ENCODE data around the gene SCN9A.
"Not testable (repeated sequence)": the region's sequence is repeated elsewhere in the genome, so short reads cannot be mapped to it uniquely, and the experiment has no call there.

The SCN9A gene

DNA sequence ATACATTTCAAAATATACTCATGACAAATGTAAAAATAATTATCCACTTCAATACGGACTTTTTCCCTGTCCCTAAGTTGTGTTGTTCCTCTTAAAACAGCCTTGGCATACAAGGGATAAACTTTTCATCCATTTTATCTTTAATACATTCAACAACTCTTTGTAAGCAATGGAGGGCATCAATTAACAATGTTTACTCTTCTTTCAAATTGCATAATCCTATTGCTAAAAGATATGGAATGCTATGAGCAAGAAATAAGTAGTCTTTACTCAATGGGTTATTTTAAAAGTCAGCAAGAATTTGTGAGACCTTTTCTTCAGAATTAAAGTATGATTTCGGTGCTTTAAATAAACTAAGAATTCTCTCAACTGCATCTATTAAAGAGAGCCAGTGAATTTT, 41.9 kb downstream of the SCN9A start:
- no peak for TF ChIP-seq ZNF274 (IDR thresholded peaks at IDR 0.05; ENCODE audit: low read depth, low read length)
- no peak overlapping the region for H3K4me3 ChIP-seq (ENCODE audit: low read length)

DNA sequence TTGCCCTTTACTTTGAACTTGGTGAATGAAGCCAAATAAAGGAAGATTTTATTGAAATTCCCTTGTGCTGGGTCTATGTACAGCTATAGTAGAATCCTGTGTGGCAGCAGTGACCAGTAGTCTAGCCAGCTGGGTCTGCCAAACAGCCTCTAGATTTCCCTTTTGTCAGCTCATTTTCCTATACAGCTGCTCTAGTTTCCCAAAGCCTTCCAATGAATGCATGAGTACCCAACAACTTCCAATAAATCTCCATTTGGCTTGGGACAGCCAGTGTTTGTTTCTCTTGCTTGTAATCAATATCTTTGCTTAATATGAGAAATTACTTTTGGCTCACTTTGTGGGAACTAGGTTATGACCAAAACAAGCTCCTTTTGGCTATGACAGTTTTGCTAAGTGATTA, 43.6 kb downstream of the SCN9A start:
- no peak overlapping the region for H3K4me3 ChIP-seq (ENCODE audit: low read length)
- TF ChIP-seq ZNF274 (IDR thresholded peaks at IDR 0.05; ENCODE audit: low read depth, low read length), result no peak

DNA sequence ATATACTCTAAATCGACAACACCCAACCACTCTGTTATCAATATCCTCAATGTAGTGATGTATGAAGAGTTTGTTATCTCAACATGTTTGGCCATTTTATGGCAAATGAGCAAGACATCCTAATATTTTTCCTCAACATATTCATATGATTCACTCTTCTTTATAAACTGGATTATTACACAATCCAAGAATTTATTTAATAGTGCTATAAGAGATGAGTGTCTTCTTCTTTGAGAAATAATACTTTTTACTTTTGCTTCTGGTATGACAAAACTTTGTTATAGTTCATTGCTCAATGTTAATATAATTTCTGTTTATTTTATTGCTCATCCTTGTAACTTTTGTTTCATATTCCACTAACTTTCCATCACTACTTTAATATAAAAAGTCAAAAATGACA, 44.3 kb downstream of the SCN9A start:
- no peak overlapping the region for H3K4me3 ChIP-seq (ENCODE audit: low read length)
- no peak for TF ChIP-seq ZNF274 (IDR thresholded peaks at IDR 0.05; ENCODE audit: low read depth, low read length)

DNA sequence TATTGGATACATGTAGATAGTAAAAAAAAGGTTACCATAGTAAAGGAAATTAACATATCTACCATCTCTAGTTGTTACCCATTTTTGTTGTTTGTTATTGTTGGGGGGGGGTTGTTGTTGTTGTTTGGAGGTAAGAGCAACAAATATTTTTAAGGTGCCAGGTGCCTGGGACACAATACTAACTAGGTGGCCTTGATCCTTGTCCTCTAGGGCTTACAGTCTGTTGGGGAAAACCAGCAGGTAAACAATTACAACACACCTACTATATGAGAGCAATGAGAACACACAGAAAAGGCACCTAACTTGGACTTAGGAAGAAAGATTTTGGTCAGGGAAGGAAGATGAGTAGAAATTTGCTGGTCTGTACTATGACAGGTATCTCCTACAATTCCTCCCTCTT, 46.3 kb downstream of the SCN9A start:
- TF ChIP-seq ZNF274 (IDR thresholded peaks at IDR 0.05; ENCODE audit: low read depth, low read length), result no peak
- no peak overlapping the region for H3K4me3 ChIP-seq (ENCODE audit: low read length)

DNA sequence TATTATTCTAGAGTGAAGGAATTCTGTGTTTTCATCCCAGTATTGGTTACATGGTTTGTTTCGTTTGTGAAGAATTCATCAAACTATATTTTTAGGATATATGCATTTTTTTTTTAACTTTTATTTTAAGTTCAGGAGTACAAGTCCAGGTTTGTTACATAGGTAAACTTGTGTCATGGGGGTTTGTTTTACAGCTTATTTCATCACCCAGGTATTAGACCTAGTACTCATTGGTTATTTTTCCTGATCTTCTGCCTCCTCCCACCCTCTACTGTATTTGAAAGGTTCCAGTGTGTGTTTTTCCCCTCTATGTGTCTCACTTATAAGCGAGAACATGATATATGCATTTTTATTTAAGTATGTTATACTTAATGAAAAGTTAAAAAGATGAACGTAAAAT, 47.6 kb downstream of the SCN9A start:
- no peak for TF ChIP-seq ZNF274 (IDR thresholded peaks at IDR 0.05; ENCODE audit: low read depth, low read length)
- H3K4me3 ChIP-seq (ENCODE audit: low read length), result no peak overlapping the region

DNA sequence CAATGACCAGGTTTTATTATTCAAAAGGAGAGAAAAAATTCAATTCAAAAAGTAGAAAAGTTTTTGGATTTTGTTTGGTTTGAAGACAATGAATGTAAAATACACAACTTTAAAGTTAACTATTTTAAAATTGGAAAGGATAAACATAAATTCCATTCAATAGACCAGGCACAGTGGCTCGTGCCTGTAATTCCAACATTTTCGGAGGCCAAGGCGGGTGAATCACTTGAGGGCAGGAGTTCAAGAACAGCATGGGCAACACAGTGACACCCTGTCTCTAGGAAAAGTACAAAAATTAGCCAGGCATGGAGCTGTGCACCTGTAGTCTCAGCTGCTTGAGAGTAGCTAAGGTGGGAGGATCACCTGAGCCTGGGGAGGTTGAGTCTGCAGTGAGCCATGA, 54.7 kb downstream of the SCN9A start:
- no peak for TF ChIP-seq ZNF274 (IDR thresholded peaks at IDR 0.05; ENCODE audit: low read depth, low read length)
- H3K4me3 ChIP-seq (ENCODE audit: low read length), result no peak overlapping the region

DNA sequence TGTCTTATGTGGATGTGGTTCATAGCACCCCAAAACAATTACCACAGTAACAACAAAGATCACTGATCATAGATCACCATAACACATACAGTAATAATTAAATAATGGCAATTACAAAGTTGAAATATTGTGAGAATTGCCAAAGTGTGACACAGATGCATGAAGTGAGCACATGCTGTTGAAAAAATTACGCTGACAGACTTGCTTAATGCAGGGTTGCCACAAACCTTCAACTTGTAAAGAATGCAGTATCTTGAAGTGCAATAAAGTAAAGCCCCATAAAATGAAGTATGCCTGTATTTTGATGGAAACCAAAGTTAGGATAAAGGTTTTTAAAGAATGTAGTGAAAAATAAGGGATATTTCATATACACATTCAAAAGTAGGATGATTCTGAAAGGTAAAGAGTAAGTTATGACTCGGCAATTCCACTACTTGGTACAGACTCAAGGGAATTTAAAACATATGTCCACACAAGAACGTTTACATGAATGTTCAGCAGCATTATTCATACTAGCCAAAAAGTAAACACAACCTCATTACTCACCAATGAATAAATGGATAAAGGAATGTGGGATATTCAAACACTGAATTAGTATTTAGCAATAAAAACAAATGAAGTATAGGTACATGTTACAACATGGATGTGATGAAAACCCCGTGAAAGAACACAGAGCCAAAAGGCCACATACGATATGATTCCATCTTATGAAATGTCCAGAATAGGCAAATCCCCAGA, 61.6 kb downstream of the SCN9A start:
- no peak overlapping the region for H3K4me3 ChIP-seq (ENCODE audit: low read length)
- TF ChIP-seq ZNF274 (IDR thresholded peaks at IDR 0.05; ENCODE audit: low read depth, low read length), result no peak

DNA sequence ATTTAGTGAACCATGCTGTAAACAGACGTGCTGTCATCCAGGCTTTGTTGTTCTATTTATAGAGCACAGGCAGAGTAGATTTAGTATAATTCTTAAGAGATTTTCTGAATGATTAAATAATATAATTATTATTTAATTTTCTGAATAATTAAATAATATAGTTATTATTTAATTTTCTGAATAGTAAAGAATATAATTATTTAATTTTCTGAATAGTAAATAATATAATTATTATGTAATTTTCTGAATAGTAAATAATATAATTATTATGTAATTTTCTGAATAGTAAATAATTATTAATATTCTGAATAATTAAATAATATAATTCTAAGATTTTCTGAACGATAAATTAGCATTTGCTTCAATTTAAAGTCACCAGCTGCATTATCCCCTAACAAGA, 62.9 kb downstream of the SCN9A start:
- H3K4me3 ChIP-seq (ENCODE audit: low read length), result not testable (repeated sequence)

DNA sequence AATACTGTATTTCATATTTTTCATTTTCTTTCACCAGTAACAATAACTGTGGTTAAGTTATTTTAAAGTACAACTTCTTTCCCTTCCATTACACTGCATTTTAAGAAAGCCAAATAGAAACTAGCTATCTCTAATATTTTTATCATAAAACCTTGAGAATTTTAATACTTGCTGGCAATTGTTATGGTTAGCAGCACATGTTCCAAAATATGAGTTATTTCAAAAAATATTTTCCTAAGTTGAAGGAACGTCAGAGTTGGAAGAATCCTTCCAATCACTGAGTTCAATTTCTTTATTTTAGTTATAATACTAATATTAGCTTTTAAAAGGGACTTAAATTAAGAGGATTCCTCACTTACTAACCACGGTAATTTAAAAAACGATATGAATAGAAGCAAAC, 68.4 kb downstream of the SCN9A start:
- no peak overlapping the region for H3K4me3 ChIP-seq (ENCODE audit: low read length)
- no peak for TF ChIP-seq ZNF274 (IDR thresholded peaks at IDR 0.05; ENCODE audit: low read depth, low read length)

DNA sequence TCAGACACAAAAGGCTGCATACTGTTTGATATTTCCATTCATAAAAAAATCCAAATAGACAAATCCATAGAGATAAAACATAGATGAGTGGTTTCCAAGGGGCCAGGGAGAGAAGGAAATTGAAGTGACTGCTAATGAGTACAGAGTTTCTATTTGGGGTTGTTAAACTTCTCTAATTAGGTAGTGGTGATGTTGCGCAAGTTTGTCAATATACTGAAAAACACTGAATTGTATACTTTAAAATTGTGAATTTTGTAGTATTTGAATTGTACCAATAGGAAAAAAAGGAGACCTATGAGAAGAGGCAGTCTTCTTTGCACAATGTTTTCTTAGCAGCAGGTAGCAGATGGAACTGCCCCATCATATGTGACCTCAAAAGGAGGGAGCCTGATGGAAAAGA, 71.1 kb downstream of the SCN9A start:
- no peak for TF ChIP-seq ZNF274 (IDR thresholded peaks at IDR 0.05; ENCODE audit: low read depth, low read length)
- H3K4me3 ChIP-seq (ENCODE audit: low read length), result no peak overlapping the region

DNA sequence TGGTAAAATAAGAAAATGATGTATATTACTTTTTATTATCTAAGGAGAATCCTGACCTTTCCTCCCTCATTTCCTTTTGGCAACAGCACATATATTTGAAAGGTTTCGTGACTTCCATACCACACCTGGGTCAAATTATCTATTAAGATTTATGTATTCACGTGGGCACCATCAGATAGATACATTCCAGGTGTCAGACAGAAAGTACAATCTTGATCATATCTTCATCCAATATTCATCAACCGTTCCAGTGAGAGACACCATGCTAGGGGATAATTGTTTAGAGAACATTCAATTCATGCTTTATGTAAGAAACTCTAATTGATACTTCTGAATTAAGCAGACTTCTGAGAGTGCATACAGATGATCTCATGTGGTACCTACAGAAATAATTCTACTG, 73.7 kb downstream of the SCN9A start:
- TF ChIP-seq ZNF274 (IDR thresholded peaks at IDR 0.05; ENCODE audit: low read depth, low read length), result no peak
- no peak overlapping the region for H3K4me3 ChIP-seq (ENCODE audit: low read length)

DNA sequence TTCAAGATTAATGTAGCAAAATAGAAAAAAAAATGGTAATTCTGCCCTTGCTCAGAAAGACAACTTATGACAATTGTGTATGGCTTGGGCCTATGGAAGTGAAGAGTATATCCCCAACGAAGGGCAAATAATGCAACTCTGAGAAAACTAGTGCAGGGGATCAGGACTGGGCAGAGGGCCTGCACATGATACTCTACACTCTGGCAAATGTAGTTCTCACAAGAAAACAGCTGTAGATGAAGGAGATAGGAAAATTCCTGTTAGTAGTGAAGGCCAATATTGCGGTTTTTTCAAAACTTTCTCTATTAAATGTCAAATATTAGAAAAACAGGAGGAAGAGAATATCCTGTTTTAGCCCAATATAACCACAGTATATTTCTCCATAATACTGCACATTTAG, 77.8 kb downstream of the SCN9A start:
- TF ChIP-seq ZNF274 (IDR thresholded peaks at IDR 0.05; ENCODE audit: low read depth, low read length), result no peak
- no peak overlapping the region for H3K4me3 ChIP-seq (ENCODE audit: low read length)

DNA sequence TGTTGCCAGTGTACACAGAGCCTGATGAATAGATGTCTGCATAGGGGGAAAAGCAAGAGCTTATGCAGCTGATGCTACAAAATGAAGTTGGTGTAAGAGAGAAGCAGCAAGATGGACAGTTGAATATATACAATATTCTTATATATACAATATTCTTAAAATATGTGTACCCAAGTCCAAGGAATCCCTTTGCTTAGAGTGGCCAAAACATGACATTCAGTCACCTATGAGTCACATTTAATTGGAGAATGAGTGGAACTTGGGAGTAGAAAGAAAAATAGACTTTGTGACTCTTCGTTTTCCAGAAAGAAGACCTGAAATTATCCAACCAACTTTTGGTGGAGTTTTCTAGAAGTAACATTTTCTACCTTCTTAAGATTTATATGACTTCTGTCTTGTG, 81.8 kb downstream of the SCN9A start:
- no peak overlapping the region for H3K4me3 ChIP-seq (ENCODE audit: low read length)
- no peak for TF ChIP-seq ZNF274 (IDR thresholded peaks at IDR 0.05; ENCODE audit: low read depth, low read length)

DNA sequence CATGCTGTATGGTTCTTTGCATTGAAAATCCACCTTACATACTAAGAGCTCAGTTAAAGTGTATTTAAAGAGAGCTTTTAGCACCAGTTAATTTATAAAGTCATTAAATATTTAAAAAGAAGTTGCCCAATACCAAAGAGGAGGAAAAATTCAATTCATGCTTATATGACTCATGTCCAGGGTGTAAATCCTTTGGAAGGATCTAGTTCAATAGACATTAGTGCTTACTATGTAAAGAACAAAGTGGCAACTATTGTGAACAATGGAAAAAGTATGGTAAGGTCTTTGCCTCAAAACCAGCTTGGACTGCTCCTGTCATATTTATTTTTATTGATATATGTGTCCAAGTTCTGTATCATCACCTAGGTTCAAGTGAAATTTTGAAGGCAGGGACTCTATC, 90.5 kb downstream of the SCN9A start:
- no peak for TF ChIP-seq ZNF274 (IDR thresholded peaks at IDR 0.05; ENCODE audit: low read depth, low read length)
- H3K4me3 ChIP-seq (ENCODE audit: low read length), result no peak overlapping the region

DNA sequence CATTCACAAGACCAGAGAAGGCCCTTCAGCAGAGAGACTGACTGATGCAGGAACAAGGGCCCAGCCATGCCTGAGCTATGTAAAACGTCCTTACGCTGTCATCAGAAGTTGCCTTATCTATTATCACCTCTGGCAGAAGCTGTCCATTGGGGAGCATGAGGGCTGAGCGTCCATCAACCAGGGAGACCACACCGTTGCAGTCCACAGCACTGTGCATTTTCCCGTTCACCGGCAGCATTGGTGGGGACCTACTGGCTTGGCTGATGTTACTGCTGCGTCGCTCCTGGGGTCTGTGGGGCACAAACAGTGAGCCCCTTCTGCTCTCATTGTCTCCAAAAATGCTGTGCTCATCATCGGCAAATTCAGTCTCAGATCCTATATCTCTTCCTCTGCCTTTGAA, 91.4 kb downstream of the SCN9A start:
- TF ChIP-seq ZNF274 (IDR thresholded peaks at IDR 0.05; ENCODE audit: low read depth, low read length), result no peak

DNA sequence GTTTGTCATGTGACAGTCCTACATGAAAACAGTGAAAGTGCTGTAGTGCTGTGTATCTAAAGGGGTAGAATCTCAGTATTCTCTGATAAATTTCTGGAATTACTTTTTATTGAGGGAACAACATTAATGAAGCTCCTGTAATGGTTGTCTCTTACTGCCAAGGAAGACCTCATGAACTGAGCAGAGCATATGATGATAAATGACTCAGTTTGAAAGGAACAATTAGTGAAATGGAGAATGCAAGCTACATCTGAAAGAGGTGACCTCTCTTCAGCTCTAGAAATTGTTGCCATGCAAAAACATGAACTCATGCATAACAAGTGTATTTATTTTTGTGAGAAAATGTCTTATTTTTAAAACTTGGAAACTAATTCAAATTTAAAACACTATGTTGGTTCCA, 93.6 kb downstream of the SCN9A start:
- H3K4me3 ChIP-seq (ENCODE audit: low read length), result no peak overlapping the region
- no peak for TF ChIP-seq ZNF274 (IDR thresholded peaks at IDR 0.05; ENCODE audit: low read depth, low read length)

More for the DNA sequence above, 91.4 kb downstream of the SCN9A start:
- no peak overlapping the region for H3K4me3 ChIP-seq (ENCODE audit: low read length)

All from GM08714 (cell line).